Kasumi-1 (cell line): ENCODE results near the gene RBM38.

Source experiments
- DNase-seq, 2 experiments: peaks; one replicate each; lab custom pipeline; 2025; lab: John Stamatoyannopoulos, UW

RBM38 gene

DNA sequence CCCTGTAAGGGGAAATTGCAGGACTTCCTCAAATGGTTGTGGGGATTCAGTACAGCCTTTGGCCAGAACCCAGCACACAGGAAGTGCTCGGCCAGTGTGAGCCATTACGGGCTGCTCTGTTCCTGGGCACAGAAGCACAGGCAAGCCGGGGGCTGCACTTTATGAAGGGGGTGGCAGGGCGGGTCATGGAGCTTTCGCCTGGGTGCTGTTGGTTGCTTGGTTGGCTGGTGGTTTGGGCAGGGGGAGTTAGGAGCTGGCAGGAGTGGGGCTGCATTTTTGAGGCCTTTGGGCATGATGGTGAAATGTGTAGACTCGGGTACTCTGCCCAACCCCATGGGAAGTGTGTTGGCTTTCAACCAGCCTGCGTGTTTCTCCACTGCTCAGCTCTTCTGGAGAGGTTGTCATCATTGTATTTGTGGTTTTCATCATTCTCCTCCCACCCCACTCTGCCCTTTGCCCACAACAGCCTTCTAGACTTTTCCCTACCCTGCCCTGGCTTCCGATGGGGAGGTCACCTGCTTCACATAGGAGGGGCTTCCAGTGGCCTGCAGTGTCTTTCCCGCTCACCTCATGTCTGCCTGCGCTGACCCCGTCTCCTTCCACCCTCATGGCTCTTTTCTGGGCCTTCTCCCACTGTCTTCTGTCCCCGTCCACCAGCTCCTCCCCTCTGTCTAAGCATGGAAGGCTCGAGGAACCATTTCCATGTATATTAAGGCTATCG, 16.1 kb upstream of the RBM38 start:
- DNase-seq, result peak; percentile 3 to 27

DNA sequence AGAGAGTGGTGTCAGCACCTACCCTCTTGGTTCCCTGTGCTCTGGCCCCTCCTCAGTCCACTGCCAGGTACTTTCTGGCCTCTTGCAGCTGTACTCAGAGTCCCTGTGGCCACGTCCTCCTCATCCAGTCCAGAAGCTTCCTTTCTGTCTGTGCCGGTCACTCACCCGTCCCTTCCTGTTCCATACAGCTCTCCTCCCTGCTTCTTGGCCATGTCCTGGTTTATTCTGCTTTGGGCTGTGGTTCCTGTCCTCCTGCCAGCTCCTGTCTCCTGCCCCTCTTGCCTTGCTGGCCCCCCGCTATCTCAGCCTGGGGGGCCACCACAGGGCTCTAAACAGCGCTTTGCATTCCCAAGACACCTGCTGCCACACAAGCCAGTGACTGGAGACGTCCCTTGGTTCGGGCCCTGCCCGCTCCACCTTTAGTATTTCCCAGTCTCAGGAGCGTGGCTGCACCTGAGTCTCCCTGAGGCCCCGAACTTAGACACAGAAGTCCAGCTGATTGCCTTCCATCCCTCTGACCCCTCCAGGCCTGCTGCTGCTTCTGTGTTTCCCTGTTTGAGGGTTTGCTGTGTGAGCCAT, 15.5 kb upstream of the RBM38 start:
- DNase-seq, result no peak

DNA sequence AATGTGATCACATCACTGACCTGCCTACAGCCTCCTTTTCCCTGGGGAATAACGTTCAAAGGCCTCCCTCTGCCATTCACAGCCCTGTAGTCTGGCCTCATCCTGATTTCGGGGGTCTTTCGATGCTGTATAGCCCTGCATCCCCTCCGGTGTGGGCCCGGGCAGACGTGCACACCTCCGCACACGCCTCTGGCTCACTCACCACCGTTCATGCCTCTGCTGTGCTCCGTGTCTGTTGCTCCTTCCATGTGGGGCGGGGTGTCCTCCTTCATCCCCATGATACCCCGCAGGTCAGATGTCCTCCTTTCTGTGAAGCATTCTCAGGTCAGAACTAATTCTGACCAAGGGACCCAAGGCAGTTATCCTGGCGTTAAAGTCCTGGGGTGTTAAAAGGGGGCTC, 13.8 kb upstream of the RBM38 start:
- DNase-seq, result no peak

DNA sequence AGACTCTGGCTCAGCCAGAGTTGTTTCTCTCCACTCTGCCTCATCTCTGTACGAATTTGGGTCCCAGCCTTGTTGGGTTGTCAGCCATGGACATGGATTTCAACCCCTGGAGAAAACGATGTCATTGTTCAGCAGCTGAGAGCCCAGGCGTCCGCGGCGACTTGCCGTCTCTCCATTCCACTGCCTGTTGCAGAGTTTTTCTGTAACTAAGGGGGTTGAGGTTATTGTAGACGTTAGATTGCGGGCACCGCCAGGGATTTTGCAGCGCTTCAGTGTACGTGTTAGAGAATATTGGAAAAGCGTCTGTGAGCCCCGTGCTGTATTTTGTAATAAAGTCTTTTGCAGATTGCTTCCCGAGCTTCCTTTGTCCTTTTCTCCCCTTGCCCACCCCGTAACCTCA, 13.1 kb upstream of the RBM38 start:
- no peak for DNase-seq

DNA sequence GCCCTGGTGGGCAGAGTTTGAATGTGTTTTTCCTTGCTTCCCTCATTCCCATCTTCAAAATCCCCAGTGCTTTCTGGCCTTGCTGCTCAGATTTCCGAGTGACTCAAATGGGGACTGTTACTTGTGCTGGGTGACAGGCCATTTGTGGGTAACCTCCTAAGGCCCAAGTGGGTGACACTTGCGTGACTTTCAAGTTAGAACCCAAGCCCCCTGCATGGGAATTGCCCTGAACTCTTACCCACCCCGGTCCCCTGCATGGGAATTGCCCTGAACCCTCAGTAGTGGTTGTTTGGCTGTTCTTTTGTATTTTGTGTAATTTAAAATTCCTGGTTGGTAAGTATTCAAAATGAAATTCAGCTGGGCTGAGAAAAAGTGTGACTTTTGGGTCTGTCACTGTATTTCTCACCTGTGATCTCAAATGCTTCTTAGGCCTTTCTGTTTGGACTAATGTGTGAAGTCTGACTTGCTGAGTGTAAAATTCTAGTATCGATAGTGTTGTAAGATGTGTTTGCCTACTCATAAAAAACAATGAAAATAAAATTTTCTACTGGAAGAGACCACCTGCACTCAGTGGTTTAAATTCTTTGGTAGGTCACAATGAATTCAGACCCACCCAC, 12.4 kb upstream of the RBM38 start:
- no peak for DNase-seq

DNA sequence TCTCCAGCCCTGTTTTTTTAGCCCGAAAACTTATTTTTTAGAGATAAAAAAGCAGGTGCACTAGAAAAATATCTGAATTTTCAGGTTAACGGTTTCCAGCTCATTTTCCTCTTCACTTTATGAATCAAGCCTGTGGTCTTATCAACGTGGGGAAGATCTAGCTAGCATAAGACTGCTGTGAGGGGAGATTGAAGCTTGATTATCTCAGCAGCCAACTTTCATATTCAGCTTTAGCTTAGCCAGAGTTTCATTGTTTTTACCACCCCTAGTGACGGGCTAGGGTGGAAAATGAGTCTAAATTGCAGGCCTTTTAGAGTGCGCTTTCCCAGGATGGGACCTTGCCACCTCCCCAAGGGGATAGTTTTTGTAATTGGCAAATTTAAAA, 11.9 kb upstream of the RBM38 start:
- DNase-seq, result no peak

DNA sequence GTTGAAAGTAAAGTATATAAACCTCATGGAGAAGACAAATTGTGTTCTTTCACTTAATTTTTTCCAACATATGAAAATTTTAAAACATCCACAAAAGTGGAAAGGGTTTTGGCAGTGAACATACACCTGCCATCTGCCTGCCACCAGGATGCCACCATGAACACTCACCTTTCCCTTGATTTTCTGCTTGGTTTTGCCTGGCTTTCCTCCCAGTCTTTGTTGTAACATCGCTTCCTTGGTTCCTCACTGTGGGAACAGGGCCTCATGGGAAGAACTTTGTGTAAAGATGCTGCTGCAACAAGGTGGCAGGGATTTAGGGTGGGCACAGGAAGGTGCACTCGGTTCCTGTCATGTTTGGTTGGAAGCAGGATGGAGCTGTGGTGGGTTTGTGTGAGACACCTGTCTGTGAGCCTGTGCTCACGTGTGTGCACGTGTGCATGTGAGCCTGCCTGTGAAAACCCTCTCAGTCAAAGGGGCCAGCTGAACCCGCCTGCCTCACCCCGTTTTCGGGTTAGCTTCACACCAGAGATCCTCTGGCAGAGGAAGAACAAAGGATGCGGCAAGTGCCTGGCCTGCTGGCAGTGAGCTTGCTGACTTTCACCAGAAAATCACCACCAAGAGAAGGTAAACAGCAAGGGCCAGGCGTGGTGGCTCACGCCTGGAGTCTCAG, 11.0 kb upstream of the RBM38 start:
- DNase-seq, result no peak

DNA sequence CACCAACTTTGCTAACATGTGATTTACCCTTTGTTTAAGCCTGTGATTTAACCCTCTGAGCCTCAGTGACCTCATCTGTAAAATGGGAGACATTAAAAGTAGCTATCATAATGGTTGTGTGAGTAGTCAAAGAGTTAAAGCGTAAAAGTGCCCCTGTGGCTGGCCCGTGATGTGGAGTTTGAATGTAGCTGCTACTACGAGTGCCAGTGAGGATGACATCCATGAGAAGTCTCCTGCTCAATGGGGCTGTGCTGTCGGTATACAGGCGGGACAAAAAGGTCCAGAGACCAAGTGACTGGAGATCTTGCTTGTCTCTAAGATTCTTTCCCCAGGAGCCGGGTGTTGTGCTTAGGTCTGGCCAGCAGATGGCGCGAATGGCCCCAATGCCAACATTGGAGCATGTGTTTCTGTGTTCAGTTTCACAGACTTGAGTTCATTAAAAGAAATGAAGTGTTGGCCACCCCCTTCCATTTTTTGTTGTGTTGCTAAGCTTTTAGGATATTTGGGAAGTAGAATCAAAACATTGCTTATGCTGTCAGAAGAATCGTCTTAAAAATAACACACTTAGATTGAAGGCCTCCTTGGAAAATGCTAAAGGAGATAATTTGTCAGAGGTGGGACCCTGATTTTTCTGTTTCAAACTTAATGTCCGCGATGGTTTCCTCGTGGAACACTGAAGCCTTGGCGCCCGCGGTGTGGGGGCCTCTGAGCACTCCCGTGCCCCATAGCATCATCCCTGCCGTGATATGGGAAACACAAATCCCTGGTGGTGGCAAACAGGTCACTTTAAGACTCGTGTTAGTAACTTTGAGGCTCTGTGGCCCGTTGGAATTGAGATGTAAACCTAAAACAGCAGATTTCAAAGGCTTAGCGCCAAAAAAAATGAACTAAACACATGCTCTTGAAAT, 9.3 kb upstream of the RBM38 start:
- DNase-seq, result peak; percentile 84 to 86

DNA sequence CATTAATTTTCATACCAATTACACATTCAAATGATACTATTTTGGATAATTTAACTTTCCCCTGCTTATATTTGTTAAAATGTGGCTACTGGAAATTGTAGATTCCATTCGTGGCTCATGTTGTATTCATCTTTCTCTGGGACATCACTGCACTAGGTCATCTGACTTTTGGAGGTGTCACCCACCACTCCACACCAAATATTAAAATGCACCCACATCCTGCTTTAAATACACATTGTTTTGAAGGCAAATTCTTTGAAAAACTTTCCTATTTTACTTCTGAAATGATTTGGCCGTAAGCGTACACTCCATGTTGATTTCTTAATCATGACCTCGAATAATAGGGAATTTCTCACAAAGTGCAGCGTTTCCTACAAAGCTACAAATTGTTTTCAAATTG, 8.7 kb upstream of the RBM38 start:
- DNase-seq, result no peak

DNA sequence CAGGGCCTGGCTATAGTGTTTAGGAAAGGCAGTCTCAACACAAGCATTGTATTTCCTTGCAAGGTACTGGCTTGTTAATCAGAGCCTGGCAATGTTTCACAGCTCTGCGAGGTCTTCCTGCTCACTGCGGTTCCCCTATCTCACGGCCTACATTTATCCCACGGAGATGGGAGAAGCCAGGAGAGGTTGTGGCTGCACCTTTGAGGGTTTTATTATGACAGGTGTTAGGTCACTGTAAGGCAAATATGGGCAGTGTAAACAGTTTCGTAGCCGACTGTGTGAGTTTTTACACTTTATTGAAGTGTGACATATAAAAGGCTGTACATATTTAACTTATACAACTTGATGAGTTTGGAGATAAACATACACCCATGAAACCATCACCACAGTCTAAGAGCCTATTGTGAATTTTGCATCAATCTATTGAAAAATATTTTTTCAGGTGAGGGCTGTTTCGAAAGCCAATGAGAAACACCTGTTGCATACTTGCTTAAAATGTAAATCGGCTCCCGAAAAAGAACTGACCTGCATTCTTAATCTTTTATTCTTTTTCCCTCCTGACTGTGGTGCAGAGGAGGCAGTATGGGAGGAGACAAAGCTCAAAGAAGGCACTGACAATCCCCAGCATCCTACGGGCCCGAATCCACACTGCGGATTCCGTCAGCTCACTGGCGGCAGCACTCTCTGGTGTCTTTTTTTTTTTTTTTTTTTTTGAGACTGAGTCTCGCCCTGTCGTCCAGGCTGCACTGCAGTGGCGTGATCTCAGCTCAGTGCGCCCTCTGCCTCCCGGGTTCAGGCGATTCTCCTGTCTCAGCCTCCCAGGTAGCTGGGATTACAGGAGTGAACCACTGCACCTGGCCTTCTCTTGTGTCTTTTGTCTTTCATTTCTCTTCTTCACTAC, 7.5 kb upstream of the RBM38 start:
- no peak for DNase-seq

DNA sequence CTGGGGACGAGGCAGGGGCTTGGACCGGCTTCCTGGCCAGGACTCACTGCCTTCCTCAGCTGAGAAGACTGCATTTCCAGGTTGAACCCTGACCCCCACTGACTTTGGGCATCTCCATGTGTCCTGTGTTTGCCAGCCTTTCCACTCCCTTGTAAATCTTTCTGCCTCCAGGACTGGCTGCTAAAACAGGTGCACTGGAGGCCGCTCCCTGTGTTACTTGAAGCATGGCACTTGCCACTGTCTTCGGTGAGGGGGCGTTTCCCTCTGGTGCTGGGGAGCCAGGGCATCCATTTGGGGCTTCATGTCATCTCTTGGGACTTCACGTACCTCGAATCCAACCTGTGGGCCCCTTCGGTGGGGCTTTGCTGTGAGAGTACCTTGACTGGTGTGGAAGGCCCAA, 6.7 kb upstream of the RBM38 start:
- no peak for DNase-seq

DNA sequence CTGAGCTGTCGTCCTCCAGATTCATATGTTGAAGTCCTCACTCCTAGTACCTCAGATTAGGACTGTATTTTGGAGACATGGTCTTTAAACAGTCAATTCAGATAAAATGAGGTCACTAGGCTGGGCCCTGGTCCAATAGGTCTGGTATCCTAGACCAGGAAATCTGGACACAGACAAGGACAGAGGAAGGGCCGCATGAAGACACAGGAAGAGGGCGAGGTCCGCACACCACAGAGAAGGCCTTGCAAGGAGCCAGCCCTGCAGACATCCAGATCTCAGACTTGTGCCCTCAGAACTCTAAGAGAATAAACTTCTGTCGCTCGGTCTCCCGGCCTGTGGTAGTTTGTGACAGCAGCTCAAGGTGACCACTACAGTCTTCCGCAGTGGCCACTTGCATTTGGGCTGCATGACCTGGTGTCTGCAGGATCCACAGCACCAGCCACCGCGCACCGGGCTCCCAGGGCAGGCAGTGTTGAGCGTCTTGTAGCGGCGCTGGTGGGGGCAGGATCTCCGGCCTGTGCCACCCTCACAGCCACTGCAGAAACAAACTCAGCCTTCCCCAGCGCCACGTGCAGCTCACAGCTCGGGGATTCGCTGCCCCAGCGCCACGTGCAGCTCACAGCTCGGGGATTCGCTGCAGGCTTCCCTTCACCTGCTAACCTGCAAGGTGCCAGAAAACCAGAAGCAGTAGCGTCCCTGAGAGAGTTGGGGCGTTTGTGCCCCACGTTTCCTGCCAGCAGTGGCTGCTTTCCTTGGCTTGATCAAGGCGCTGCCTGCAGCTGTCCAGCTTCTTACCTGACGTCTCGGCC, 6.0 kb upstream of the RBM38 start:
- DNase-seq, result no peak

DNA sequence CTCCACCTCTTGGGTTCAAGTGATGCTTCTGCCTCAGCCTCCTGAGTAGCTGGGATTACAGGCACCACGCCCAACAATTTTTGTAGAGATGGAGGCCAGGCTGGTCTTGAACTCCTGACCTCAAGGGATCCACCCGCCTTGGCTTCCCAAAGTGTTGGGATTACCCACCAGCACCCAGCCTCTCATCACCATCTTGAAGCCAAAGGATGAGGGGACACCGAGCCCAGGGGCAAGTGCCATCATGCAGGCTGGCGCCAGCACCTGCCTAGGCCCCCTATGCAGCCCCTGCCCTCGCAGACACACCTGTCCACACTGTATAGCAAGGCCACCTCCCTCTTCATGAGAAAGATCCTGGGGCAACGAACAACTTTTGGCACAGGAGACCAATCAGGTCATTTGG, 5.3 kb upstream of the RBM38 start:
- DNase-seq, result no peak

DNA sequence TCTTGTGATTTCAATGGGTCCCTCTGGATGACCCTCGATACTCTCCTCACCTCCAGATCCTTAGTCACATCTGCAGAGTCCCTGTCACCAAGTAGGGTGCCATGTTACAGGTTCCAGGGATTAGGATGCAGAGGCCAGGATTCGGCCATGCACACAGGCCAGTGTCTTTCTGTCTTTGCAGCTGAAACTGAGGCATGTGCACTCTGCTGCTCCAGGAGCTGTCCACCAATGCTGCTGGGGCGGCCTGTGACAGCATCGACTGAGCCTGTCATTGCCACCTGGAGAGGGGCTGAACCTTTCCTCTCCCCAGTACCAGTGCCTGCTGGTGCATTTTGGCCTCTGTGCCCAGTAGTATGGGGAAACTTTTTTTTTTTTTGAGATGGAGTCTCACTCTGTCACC, 4.4 kb upstream of the RBM38 start:
- DNase-seq, result no peak

DNA sequence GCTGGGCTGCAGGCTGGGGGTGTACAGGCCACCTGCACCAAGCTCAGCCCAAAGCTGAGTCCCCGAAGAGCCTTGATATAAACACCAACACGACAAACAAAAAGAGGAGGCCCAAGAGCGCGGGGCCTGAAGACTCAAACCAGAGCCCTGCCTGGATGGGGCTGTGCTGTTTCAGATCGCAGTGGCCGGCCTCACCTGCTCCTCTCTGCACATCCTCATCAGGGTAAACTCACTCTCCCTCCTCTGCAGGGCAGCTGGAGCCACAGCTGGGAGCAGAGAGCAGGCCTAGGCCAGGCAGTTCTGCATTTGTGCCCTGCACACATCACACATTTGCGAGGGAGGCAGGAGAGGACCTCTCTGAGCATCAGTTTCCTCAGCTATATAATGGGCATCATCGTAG, 3.7 kb upstream of the RBM38 start:
- no peak for DNase-seq

DNA sequence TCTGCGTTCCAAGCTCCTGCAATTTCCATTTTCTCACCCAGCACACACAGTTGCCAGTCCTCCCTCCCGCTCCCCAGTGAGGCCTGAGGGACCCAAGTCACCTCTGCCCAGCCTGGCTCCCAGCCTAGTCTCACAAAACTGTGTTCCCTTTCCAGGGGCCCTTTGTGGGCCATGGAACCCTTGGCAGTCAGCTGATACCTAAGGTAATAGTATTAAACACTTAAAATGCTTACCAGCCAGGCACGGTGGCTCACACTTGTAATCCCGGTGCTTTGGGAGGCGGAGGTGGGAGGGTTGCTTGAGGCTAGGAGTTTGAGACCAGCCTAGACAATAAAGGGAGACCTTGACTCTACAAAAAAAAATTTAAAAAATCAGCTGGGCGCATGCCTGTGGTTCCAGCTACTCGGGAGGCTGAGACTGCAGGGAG, 3.2 kb upstream of the RBM38 start:
- DNase-seq, result no peak

DNA sequence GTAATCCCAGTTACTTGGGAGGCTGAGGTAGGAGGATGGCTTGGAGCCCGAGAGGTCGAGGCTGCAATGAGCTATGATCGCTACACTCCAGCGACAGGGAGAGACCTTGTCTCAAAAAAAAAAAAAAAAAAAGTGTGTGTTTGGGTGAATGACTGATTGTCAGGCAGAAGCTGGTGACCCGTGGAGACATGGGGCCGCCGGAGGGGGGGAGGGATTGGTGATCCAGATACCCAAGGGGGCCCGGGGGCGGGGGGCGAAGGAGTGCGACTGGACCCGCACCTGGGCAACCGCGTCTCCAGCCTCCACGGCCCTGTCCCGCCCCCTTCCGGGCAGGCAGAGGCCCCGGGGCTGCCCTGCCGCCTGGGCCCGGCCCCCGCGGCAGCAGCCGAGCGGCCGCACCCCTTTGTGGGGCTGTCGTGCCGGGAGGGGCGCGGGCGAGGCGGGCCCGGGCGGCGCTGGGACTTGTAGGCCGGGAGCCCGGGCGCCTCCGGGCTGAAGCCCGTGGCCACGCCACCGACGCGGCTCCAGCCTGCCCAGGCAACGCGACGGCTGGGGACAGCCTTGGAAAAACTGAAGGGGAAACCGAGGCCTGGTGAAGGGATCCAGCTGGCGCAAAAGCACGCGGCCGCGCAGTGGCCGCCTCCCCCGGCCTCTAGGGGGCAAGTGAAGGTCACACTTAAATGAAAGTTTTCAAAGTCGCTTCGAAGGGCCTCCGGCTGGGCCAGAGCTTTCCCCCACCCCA, 2.1 kb upstream of the RBM38 start:
- peak; percentile 36 to 39 for DNase-seq

DNA sequence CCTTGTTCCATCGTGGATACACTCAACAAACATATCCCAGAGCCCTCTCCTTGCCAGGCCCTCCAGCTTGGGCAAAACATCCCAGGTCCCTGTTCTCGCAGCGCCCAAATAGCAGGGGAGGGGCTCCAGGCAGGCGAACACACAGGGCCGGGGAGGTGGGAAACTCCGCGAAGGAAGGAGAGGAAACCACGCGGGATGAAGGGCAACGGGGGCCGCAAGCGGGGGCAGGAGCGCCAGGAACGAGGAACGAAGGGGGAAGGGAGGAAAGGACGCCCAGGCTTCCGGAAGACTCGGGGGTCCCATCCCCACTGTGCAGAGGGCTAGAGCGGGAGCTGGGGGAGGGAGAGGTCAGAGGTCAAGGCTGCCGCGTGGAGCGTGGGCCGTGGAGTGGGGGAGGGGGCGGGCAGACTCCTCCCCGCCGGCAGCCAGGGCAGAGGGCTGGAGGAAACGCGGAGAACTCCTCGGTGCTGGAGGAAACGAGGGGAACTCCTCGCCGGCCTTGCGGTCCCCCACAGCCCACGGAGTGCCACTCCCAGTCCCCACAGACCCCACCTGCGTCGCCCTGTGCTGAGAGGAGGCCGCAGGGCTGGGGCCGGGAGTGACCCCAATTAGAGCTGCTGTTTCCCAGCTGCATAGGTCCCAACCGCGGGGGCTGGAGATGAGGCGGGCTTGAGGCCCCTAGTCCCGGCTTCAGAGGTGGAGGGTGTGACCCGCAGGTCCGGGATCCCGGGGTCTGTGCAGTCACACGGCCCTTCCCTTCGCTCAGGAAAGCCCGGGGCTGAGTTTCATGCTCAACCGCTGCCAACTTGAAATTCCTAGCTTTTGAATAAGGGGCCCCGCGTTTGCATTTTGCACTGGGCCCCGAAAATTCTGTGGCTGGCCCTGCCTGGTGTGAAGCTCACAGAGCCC, 1.2 kb upstream of the RBM38 start:
- peak; percentile 36 to 39 for DNase-seq
